Measurements from ENCODE around the gene ILF2.

Gene ILF2

DNA sequence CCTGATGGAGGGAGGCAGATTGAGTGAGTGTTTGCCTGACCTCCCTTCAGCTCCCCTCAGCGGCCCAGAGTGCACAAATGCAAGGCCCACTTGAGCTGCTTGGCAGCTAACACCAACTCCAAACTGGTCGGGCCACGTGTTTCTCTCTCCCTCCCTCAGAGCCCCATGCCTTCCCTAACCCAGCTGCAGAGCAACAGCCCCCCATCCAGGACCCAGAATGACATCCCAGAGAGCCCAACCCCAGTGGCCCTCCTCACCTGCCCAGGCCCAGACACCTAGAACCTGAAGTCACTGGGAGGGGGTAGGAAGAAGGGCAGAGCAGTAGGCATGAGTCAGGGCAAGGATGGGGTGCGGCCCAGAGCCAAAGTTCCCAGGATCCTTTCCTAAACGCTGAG, 53.9 kb downstream of the ILF2 start:
- H3K18ac ChIP-seq (ENCODE audit: low read length), result no peak overlapping the region
- no CpG with 5 or more reads among the region's 5 CpGs for WGBS, 2 donors (ENCODE audit: extremely low coverage in 2 of 2, insufficient read length in 2 of 2, insufficient replicate concordance in 1 of 2)
- no peaks in the 10 kb centered on the region for H3K27me3 ChIP-seq (ENCODE audit: control insufficient read depth in 3 of 3, insufficient read depth in 3 of 3, low read depth in 1 of 3, low read length in 3 of 3)

DNA sequence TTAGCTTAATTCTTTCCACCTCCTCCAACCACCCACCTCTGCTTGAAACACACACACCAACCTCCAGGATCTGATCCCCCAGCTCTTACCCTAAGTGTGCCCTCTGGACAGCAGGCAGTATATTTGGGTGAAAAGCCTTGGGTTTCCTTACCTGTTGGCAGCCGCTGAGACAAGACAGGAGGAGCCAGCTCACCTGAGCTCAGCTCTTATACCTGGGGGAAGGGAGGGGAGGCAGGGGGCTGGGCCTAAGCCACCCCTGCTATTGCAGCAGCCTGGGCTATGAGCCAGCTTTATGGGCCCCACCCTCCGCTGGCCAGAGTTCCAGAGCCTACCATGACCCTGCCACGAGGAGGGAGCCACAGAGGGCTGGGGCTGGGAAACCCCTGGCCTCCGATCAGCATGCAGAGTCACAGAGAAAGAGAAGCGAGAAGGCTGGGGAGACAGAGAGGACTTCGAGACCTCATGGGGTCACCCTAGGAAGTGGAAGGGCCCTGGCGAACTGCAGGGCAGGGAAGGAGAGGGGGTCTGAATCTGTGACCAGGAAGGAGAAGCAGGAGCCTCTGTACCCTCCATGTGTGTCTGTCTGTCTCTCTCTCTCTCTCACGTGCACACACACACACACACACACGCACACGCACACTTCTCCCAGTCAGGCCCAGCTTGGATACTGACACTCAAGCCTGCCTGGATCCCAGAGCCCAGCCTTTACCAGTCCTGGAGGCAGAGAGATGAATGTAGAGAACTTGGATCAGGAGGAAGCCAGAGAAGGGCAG, 54.5 kb downstream of the ILF2 start, which contains the start of gene S100A14:
Gene S100A14, minus strand, starts transcription at position 182 of the 773 bp plus-strand sequence. CDS start 467 bp downstream, outside the sequence.
- H3K23ac ChIP-seq (ENCODE audit: low read depth, low read length, poor library complexity), result peak within 1 kb of the TSS; percentile 55
- no peak within 1 kb of the TSS for H2AFZ ChIP-seq (ENCODE audit: low read length)
- no peak within 1 kb of the TSS for H2BK120ac ChIP-seq (ENCODE audit: low read depth, low read length)
- peak within 1 kb of the TSS; percentile 45 for H2BK15ac ChIP-seq (ENCODE audit: low read length)
- peak within 1 kb of the TSS; percentile 71 for H2AK5ac ChIP-seq (ENCODE audit: low read depth, low read length)
- no peaks in the 10 kb centered on the region for H3K27me3 ChIP-seq (ENCODE audit: control insufficient read depth in 3 of 3, insufficient read depth in 3 of 3, low read depth in 1 of 3, low read length in 3 of 3)
- H4K91ac ChIP-seq (ENCODE audit: low read depth, low read length, poor library complexity), result no peak within 1 kb of the TSS
- H3K4ac ChIP-seq (ENCODE audit: low read length), result no peak within 1 kb of the TSS
- peaks cover 9 to 10% of the 10 kb centered on the region in 2 donors for H3K4me1 ChIP-seq (ENCODE audit: control insufficient read depth in 2 of 2, insufficient read depth in 1 of 2, low read depth in 1 of 2, low read length in 2 of 2)
- no peak within 1 kb of the TSS for H3K27ac ChIP-seq (replicated peaks; ENCODE audit: low read length)
- peak within 1 kb of the TSS; percentile 42 for H3K18ac ChIP-seq (ENCODE audit: low read length)
- no peak within 1 kb of the TSS for H3K9ac ChIP-seq (ENCODE audit: low read depth, low read length, poor library complexity)
- no CpG with 5 or more reads among the region's 10 CpGs for WGBS, 2 donors (ENCODE audit: extremely low coverage in 2 of 2, insufficient read length in 2 of 2, insufficient replicate concordance in 1 of 2)
- no peaks in the 10 kb centered on the region for H3K9me3 ChIP-seq (replicated peaks in 1 of 2; ENCODE audit: control insufficient read depth in 2 of 2, insufficient read depth in 1 of 2, low read depth in 1 of 2, low read length in 2 of 2)
- no peak for DNase-seq (ENCODE audit: low spot score)
- H4K8ac ChIP-seq (ENCODE audit: low read depth, low read length), result no peak within 1 kb of the TSS
- no peak within 1 kb of the TSS for H2BK5ac ChIP-seq (ENCODE audit: low read length)
- H3K14ac ChIP-seq (ENCODE audit: low read length), result peak within 1 kb of the TSS; percentile 13
- H3K79me1 ChIP-seq (ENCODE audit: low read depth, low read length), result no peaks in the 10 kb centered on the region
- peak within 1 kb of the TSS in 1 of 2 donors; percentile 32 for H3K4me3 ChIP-seq (ENCODE audit: low read length in 2 of 2)
- peaks cover 4 to 23% of the 10 kb centered on the region in 2 donors for H3K36me3 ChIP-seq (replicated peaks in 1 of 2; ENCODE audit: control insufficient read depth in 2 of 2, insufficient read depth in 2 of 2, low read length in 2 of 2)
- no peak within 1 kb of the TSS for H3K4me2 ChIP-seq (ENCODE audit: insufficient read depth, low read length, poor library complexity, severe bottlenecking)
- peak within 1 kb of the TSS; percentile 2 for H2BK12ac ChIP-seq (ENCODE audit: low read length)

More for the DNA sequence above, 53.9 kb downstream of the ILF2 start:
- peak overlapping the region; percentile 2 for H2BK12ac ChIP-seq (ENCODE audit: low read length)
- H2AFZ ChIP-seq (ENCODE audit: low read length), result no peak overlapping the region
- peak overlapping the region; percentile 55 for H3K23ac ChIP-seq (ENCODE audit: low read depth, low read length, poor library complexity)
- no peaks in the 10 kb centered on the region for H3K9me3 ChIP-seq (replicated peaks in 1 of 2; ENCODE audit: control insufficient read depth in 2 of 2, insufficient read depth in 1 of 2, low read depth in 1 of 2, low read length in 2 of 2)
- H3K4ac ChIP-seq (ENCODE audit: low read length), result no peak overlapping the region
- no peak overlapping the region for H4K91ac ChIP-seq (ENCODE audit: low read depth, low read length, poor library complexity)
- peaks cover 4 to 9% of the 10 kb centered on the region in 2 donors for H3K4me1 ChIP-seq (ENCODE audit: control insufficient read depth in 2 of 2, insufficient read depth in 1 of 2, low read depth in 1 of 2, low read length in 2 of 2)
- no peak overlapping the region for H3K14ac ChIP-seq (ENCODE audit: low read length)
- H3K4me3 ChIP-seq (ENCODE audit: low read length in 2 of 2), result no peak overlapping the region
- no peak for DNase-seq (ENCODE audit: low spot score)
- H3K79me1 ChIP-seq (ENCODE audit: low read depth, low read length), result no peaks in the 10 kb centered on the region
- H3K4me2 ChIP-seq (ENCODE audit: insufficient read depth, low read length, poor library complexity, severe bottlenecking), result no peak overlapping the region
- peak overlapping the region; percentile 45 for H2BK15ac ChIP-seq (ENCODE audit: low read length)
- peak overlapping the region; percentile 71 for H2AK5ac ChIP-seq (ENCODE audit: low read depth, low read length)
- no peak overlapping the region for H3K9ac ChIP-seq (ENCODE audit: low read depth, low read length, poor library complexity)
- peaks cover 4 to 23% of the 10 kb centered on the region in 2 donors for H3K36me3 ChIP-seq (replicated peaks in 1 of 2; ENCODE audit: control insufficient read depth in 2 of 2, insufficient read depth in 2 of 2, low read length in 2 of 2)
- no peak overlapping the region for H4K8ac ChIP-seq (ENCODE audit: low read depth, low read length)
- no peak overlapping the region for H2BK5ac ChIP-seq (ENCODE audit: low read length)
- H2BK120ac ChIP-seq (ENCODE audit: low read depth, low read length), result no peak overlapping the region
- no peak overlapping the region for H3K27ac ChIP-seq (replicated peaks; ENCODE audit: low read length)

DNA sequence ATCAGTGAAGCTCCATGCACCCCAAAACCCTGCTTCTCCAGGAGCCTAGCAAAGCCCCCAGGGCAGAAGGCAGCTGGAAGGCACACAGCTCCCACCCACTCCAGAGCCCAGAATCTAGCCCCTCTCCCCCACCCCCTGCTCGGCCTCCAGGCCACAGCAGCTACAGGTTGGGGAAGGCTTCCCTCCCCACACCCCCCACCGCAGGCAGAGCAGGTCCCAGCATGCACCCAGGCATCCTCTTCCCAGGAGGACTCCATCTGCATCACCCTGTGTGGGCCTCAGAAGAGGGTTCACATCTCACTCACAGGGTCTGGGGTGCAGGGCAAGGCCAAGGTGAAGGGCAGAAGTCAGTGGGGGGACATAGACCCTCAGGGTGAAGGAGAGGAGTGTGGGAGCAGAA, 55.4 kb downstream of the ILF2 start:
- Histone ChIP-seq H3K79me1 (ENCODE audit: low read depth, low read length) (no peaks in the 10 kb centered on the region), H3K9me3 (replicated peaks in 1 of 2; ENCODE audit: control insufficient read depth in 2 of 2, insufficient read depth in 1 of 2, low read depth in 1 of 2, low read length in 2 of 2) (no peaks in the 10 kb centered on the region), H2AK5ac (ENCODE audit: low read depth, low read length) (no peak overlapping the region), H3K14ac (ENCODE audit: low read length) (no peak overlapping the region), H3K27me3 (ENCODE audit: control insufficient read depth in 3 of 3, insufficient read depth in 3 of 3, low read depth in 1 of 3, low read length in 3 of 3) (no peaks in the 10 kb centered on the region), H3K4me3 (ENCODE audit: low read length in 2 of 2) (peak overlapping the region in 1 of 2 donors; percentile 32), H3K18ac (ENCODE audit: low read length) (no peak overlapping the region), H3K9ac (ENCODE audit: low read depth, low read length, poor library complexity) (no peak overlapping the region), H3K4me1 (ENCODE audit: control insufficient read depth in 2 of 2, insufficient read depth in 1 of 2, low read depth in 1 of 2, low read length in 2 of 2) (peaks cover 9 to 11% of the 10 kb centered on the region in 2 donors), H2BK12ac (ENCODE audit: low read length) (no peak overlapping the region), H3K36me3 (replicated peaks in 1 of 2; ENCODE audit: control insufficient read depth in 2 of 2, insufficient read depth in 2 of 2, low read length in 2 of 2) (peaks cover 4 to 18% of the 10 kb centered on the region in 2 donors), H3K4ac (ENCODE audit: low read length) (no peak overlapping the region), H2BK5ac (ENCODE audit: low read length) (no peak overlapping the region), H3K27ac (replicated peaks; ENCODE audit: low read length) (no peak overlapping the region), H3K23ac (ENCODE audit: low read depth, low read length, poor library complexity) (no peak overlapping the region), H2AFZ (ENCODE audit: low read length) (no peak overlapping the region), H4K8ac (ENCODE audit: low read depth, low read length) (no peak overlapping the region), H3K4me2 (ENCODE audit: insufficient read depth, low read length, poor library complexity, severe bottlenecking) (no peak overlapping the region), H2BK120ac (ENCODE audit: low read depth, low read length) (no peak overlapping the region), H2BK15ac (ENCODE audit: low read length) (peak overlapping the region; percentile 13), H4K91ac (ENCODE audit: low read depth, low read length, poor library complexity) (no peak overlapping the region)
- WGBS, 2 donors (ENCODE audit: extremely low coverage in 2 of 2, insufficient read length in 2 of 2, insufficient replicate concordance in 1 of 2), result no CpG with 5 or more reads among the region's 2 CpGs
- no peak for DNase-seq (ENCODE audit: low spot score)

DNA sequence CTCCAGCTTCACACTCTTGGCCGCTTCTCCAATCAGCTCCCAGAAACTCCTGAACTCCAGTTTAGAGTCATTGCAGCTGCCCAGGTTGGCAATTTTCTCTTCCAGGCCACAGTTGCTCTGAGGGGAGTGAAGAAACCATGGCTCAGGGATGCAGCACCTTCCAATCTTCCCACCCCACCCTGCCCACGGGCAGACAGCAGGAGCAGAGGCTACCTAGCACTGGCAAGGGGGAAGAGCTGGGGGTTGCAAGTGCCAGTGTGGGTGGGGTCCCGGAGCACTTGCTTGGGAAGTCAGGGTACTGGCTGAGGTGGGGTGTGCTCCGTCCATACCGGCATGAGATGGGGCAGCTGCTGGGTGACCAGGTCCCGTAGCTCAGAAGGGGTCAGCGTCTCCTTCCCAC, 55.9 kb downstream of the ILF2 start:
- no peak for DNase-seq (ENCODE audit: low spot score)
- WGBS, 2 donors (ENCODE audit: extremely low coverage in 2 of 2, insufficient read length in 2 of 2, insufficient replicate concordance in 1 of 2), result no CpG with 5 or more reads among the region's 7 CpGs
- Histone ChIP-seq H3K9ac (ENCODE audit: low read depth, low read length, poor library complexity) (no peak overlapping the region), H2AFZ (ENCODE audit: low read length) (no peak overlapping the region), H3K27ac (replicated peaks; ENCODE audit: low read length) (no peak overlapping the region), H2BK5ac (ENCODE audit: low read length) (no peak overlapping the region), H4K91ac (ENCODE audit: low read depth, low read length, poor library complexity) (no peak overlapping the region), H3K18ac (ENCODE audit: low read length) (no peak overlapping the region), H3K27me3 (ENCODE audit: control insufficient read depth in 3 of 3, insufficient read depth in 3 of 3, low read depth in 1 of 3, low read length in 3 of 3) (no peaks in the 10 kb centered on the region), H3K23ac (ENCODE audit: low read depth, low read length, poor library complexity) (no peak overlapping the region), H2BK15ac (ENCODE audit: low read length) (no peak overlapping the region), H3K4ac (ENCODE audit: low read length) (no peak overlapping the region), H3K4me1 (ENCODE audit: control insufficient read depth in 2 of 2, insufficient read depth in 1 of 2, low read depth in 1 of 2, low read length in 2 of 2) (peaks cover 9 to 11% of the 10 kb centered on the region in 2 donors), H3K4me2 (ENCODE audit: insufficient read depth, low read length, poor library complexity, severe bottlenecking) (no peak overlapping the region), H2BK120ac (ENCODE audit: low read depth, low read length) (no peak overlapping the region), H2AK5ac (ENCODE audit: low read depth, low read length) (no peak overlapping the region), H3K36me3 (replicated peaks in 1 of 2; ENCODE audit: control insufficient read depth in 2 of 2, insufficient read depth in 2 of 2, low read length in 2 of 2) (peaks cover 4 to 15% of the 10 kb centered on the region in 2 donors), H4K8ac (ENCODE audit: low read depth, low read length) (no peak overlapping the region), H3K79me1 (ENCODE audit: low read depth, low read length) (no peaks in the 10 kb centered on the region), H2BK12ac (ENCODE audit: low read length) (no peak overlapping the region), H3K4me3 (ENCODE audit: low read length in 2 of 2) (no peak overlapping the region), H3K14ac (ENCODE audit: low read length) (peak overlapping the region; percentile 13), H3K9me3 (replicated peaks in 1 of 2; ENCODE audit: control insufficient read depth in 2 of 2, insufficient read depth in 1 of 2, low read depth in 1 of 2, low read length in 2 of 2) (no peaks in the 10 kb centered on the region)

Measured in neuronal stem cell (in vitro differentiated cells).